Stimulated activated CD4-positive, alpha-beta T cell treated with anti-CD3 and anti-CD28 coated beads, Interleukin-2, amount 100 ng/mL, for 4 hours (primary cell): ENCODE results near the gene PGAP6.
A peak's percentile ranks its signal among the peaks of the same experiment; 100 is the strongest.
"Not testable (repeated sequence)": the region's sequence is repeated elsewhere in the genome, so short reads cannot be mapped to it uniquely, and the experiment has no call there.

Source experiments
- DNase-seq: peaks from one replicate; pipeline ENCODE4 v3.0.0-alpha.2; 2020; ENCODE audit warnings: low read depth

PGAP6 gene

GRCh38 chr16:364595-365491 lies 16.9 kb downstream of the PGAP6 start:
- DNase-seq = no peak

GRCh38 chr16:363766-364490 lies 17.9 kb downstream of the PGAP6 start:
- no peak for DNase-seq

GRCh38 chr16:363110-363765 lies 18.5 kb downstream of the PGAP6 start:
- DNase-seq = no peak

- DNase-seq = not testable (repeated sequence)
These were observed 19.1 kb downstream of the PGAP6 start for GRCh38 chr16:362702-362999.

GRCh38 chr16:361872-362701 lies 19.7 kb downstream of the PGAP6 start:
- peak; percentile 59 for DNase-seq

DNA sequence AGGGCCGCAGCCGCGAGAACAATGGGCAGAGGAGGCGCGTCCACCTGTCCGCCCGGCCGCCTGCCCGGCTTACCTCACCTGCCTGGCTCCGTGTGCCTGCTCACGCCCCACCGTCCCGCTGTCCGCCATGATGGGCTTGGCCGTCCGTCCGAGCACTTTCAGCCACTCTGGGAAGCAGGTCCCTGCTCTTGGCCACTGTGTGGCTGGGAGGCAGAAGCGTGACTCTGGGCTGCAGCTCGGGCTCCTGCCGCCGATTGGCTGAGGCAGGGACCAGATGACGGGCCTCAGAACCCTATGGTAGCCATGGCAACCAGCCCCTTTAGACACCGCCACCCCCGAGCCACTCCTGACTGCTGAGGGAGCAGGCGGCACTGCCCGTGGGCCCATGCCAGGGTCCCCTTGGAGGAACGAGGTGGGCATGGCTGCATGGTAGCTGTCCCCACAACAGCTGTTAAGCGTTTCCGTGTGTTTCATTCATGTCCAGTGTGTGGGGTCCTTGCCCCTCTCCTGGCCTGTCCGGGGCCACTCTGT lies 20.4 kb downstream of the PGAP6 start:
- DNase-seq = no peak

DNA sequence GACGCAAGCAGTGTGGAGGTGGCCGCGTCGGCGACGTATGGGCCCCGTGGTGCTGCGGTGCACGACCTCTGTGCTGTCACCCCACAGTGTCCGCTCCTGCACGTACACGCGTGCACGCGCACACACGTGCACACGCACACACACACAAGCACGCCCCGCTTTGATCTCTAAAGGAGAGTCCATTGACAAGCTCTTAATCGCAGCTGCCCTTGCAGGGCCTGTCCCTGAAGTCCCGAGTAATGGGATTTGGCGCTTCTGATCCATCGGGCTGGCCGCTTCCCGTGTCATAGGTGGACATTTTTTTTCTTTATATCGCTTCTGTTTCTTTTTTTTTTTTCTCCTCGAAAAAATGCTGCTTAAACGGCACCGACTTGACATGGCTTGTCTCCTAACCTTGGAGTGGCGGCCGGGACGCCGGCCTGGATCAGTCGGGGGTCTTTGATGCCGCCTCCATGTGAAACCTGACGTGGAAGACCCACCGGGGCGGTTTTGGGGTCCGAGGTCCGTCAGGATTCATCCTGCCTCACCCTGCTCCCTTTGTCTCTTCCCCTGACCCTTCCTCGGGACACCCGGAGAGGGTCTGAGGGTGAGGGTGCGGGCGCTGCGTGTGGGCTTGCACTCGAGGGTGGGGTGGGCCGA lies 21.0 kb downstream of the PGAP6 start:
- no peak for DNase-seq

GRCh38 chr16:359871-360697 lies 21.7 kb downstream of the PGAP6 start:
- no peak for DNase-seq

DNA sequence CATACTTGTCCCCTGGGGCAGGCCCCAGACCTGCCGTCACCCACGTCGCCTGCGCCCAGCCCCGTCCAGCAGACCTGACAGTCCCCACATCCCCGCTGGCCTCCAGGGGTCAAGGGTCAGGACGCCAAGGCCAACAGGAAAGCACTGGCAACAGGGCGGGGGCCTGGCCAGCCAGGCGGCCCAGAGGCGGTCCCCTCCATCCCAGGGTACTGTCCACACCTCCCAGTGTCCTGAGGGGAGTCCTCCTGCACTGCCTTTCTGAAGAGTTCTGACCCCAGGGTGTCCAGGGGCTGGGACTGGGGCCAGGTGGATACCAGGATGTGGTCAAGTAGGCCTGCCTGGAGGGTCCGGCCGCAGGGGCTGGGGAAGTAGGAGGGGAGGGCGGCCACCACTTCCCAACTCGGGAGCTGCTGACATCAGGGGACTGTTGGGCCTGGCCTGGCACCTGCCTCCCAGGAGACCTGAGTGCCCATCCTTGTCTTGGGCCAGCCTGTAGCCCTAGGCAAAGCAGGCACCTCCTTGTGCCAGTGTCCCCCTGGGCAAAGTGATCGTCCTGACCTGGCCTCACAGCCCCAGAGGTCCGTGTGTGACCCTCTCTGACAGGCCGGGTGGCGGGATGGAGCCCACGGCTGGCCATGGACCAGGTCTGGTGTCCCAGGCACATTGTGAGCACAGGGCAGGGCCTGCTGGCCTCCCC lies 22.6 kb downstream of the PGAP6 start:
- DNase-seq = no peak

DNA sequence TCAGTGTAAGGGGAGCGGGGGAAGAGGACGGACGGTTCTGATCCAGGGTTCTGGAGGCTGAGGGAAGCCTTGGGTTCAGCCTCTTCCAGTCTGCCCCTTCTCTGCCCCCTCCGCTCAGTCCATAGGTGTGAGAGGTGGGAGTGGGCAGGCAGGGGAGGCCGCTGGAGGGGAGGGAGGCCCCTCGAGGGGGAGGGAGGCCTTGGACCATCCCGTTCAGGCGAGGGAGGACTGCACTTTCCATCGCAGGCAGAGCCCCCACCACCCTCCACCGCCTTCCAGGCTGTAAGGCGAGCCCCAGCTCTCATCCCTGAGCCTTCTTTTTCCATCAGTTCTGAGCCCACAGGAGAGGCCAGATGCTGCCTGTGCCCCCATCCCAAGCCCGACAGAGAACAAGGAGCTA lies 25.0 kb downstream of the PGAP6 start:
- no peak for DNase-seq

DNA sequence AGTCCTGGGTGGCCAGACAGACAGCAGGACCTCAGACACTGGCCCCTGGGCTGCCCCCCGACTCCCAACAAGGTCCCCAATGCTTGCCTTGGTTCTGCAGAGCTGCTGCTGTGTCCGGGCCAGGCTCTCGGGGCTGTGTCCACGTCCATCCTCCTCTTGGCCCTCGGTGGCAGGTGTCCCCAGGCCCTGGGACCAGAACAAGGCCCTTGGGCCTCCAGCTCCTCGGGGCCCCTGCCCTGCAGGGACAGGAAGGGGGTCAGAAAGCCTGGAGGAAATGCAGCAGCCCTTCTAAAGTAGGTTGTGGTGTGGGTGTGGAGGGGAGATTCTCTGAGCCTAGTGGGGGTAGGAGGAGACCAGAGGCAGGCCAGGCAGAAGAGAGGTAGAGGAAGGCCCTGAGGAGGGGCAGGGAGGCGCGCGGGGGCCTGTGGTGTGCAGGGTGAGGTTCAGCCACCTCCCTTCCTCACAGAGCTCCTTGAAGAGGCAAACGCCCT lies 26.8 kb downstream of the PGAP6 start:
- no peak for DNase-seq

- DNase-seq = no peak
These were observed 27.4 kb downstream of the PGAP6 start for GRCh38 chr16:354291-354881.

GRCh38 chr16:353404-354290 lies 28.1 kb downstream of the PGAP6 start:
- no peak for DNase-seq

DNA sequence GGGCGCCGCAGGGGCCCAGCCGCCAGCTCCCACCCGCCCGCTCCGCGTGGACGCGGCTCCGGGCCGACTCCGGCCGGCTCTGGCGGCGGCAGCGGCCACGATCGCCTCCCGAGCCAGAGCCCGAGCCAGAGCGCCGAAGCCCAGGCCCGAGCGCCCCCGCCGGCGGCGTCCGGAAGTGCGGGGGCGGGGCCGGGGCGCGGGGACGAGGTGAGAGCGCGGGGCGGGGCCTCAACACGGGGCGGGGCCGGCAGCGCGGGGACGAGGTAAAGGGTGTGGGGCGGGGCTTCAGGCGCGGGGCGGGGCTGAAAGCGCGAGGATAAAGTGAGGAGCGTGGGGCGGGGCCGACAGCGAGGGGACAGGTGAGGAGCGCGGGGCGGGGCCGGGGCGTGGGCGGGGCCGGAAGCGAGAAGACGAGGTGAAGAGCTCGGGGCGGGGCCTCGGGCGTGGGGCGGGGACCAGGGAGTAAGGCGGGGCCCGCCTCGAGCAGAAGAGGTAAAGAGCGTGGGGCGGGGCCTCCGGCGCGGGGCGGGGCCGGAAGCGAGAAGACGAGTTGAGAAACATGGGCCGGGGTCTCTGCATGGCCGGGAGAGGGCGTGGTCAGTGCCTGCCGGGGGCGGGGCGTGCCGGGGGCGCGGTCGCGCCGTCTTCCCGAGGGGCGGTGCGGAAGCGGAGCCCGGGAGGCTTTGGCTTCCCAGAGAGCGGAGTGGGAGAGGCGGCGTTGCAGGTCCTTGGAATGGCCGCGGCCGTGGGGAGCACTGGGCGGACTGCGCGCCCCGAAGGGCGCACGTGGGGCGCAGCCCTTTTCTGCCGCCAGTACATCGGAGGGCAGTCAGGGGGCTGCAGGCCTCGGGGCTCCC lies 29.0 kb downstream of the PGAP6 start, which contains the start of gene AXIN1:
TSS of gene AXIN1 (minus strand) at position 177 of the 857 bp plus-strand sequence. CDS start 5,698 bp downstream, outside the sequence.
- peak; percentile 100 for DNase-seq

DNA sequence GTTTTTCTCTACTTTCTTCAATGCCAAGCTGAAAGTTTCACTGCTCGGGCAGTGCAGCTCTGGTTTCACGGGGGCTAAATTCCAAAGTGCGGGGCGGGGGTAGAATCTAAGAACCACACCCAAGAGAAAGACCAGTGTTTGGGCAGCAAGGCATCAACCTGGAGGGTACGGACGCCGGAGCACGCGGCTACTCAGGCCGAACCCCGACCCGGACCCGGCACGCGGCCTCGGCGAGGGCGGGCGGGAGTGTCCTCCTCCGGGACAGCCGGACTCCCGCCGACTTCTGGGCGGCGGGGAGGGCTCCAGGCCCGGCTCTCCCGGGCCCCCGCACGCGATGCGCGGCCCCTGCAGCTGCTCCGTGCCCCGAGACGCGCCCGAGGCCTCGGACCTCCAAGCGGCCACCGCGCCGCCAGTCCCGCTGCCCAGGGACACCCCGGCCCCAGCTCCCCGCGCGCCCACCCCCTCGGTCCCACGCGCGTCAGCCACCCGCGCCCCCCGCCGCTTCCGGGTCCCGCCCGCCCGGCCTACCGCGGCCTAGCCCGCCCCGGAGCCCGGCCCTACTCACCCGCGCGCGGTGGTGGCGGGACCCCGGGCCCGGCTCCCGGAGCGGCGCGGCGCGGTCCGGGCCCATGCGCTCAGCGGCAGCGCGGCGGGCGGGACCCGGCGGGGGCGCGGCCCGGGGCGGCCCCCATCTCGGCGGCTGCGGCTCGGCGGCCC lies 29.8 kb downstream of the PGAP6 start:
- peak; percentile 19 for DNase-seq

DNA sequence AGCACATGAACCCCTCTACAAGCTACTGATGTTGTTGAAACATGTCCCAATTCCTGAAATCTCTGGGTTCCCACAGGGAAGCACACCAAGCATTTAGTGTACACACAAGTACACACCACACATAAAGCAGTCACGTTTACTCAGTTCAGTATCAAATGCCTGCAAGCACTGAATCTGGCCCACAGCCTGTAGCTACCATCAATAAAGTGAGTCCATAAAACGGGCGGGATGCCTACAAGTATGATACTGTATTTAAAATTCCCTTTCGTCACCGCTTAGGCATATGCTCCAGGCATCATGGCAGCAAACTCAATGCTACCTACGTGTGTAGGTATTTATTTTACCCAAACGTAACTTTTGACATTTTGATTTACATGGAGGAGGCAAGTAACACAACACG lies 31.6 kb downstream of the PGAP6 start:
- no peak for DNase-seq
